IPS-15b (cell line): ENCODE results near the gene DPY19L2.
"Not testable (repeated sequence)": the region's sequence is repeated elsewhere in the genome, so short reads cannot be mapped to it uniquely, and the experiment has no call there.

Source experiments
- H3K27me3 ChIP-seq: one replicate; pipeline ENCODE4 v1.6.1; 2013; ENCODE audit warnings: low read length; ENCODE audit not compliant: control insufficient read depth, insufficient read depth
- H3K36me3 ChIP-seq: one replicate; pipeline ENCODE4 v1.6.1; 2013; ENCODE audit warnings: low read length; ENCODE audit not compliant: control insufficient read depth, insufficient read depth
- H3K4me1 ChIP-seq: one replicate; pipeline ENCODE4 v1.6.1; 2013; ENCODE audit warnings: mild to moderate bottlenecking, low read length; ENCODE audit not compliant: control insufficient read depth, insufficient read depth
- H3K4me3 ChIP-seq: one replicate; pipeline ENCODE4 v1.5.1; 2013; ENCODE audit warnings: low read depth, low read length
- H3K9ac ChIP-seq: one replicate; pipeline ENCODE4 v1.6.1; 2013; ENCODE audit warnings: low read depth, mild to moderate bottlenecking, low read length
- H3K9me3 ChIP-seq: one replicate; pipeline ENCODE4 v1.6.1; 2013; ENCODE audit warnings: mild to moderate bottlenecking, low read length; ENCODE audit not compliant: control insufficient read depth, insufficient read depth

The DPY19L2 gene

DNA sequence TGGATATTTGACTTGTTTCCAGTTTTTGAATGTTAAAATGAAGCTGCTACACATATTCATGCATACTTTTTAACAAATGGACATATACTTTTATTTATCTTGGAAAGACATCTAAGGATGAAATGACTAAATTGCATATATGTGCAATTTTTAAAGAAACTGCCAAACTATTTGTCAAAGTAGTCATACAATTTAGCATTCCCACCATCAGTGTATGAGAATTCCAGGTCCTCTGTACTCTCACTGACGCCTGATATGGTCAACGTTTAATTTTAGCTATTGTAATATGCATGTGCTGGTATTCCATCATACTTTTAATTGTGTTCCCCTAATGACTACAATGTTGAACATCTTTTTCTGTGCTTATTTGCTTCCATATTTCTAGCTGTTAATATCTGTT lies 22.5 kb upstream of the DPY19L2 start:
- H3K9me3 ChIP-seq, H3K9ac ChIP-seq, H3K36me3 ChIP-seq, H3K4me1 ChIP-seq, H3K27me3 ChIP-seq, H3K4me3 ChIP-seq: not testable (repeated sequence)

DNA sequence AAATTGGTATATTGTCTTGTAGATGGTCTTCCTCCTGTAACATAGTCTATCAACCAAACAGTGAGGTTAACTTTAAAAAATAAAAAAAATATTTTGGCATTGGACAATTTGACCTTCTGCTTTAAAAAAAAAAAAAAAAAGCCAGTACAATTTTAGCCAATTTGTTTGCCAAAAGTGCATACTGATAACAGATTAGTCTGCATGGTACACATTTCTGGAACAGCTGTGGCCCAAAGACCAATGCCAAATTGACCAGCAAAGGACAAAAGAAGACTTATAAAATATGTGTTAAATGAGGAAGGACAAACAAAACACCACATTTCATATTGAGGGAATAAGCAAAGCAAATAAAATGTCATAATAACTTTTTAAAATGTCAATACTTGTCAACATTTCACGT lies 20.8 kb upstream of the DPY19L2 start:
- not testable (repeated sequence) for H3K9ac ChIP-seq, H3K27me3 ChIP-seq, H3K4me3 ChIP-seq, H3K9me3 ChIP-seq, H3K4me1 ChIP-seq, H3K36me3 ChIP-seq

DNA sequence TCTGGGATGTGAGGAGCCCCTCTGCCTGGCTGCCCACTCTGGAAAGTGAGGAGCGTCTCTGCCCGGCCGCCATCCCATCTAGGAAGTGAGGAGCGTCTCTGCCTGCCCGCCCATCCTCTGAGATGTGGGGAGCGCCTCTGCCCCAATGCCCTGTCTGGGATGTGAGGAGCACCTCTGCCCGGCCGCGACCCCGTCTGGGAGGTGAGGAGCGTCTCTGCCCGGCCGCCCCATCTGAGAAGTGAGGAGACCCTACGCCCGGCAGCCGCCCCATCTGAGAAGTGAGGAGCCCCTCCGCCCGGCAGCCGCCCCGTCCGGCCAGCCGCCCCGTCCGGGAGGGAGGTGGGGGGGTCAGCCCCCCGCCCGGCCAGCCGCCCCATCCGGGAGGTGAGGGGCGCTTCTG lies 18.3 kb upstream of the DPY19L2 start:
- not testable (repeated sequence) for H3K36me3 ChIP-seq, H3K4me3 ChIP-seq, H3K27me3 ChIP-seq, H3K4me1 ChIP-seq, H3K9me3 ChIP-seq, H3K9ac ChIP-seq

DNA sequence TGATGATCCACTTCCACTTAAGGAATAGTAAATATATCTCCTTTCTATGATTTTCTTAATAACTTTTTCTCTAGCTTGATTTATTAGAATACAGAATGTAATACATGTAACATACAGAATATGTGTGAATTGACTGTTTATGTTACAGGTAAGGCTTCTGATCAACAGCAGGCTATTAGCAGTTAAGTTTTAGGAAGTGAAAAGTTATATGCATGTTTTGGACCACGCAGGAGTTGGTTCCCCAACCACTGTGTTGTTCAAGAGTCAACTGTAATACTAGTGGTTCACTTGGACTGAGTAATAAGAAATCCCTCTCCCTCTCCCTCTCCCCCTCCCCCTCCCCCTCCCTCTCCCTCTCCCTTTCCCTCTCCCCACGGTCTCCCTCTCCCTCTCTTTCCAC lies 17.5 kb upstream of the DPY19L2 start:
- H3K36me3 ChIP-seq, H3K4me1 ChIP-seq, H3K27me3 ChIP-seq, H3K9ac ChIP-seq, H3K9me3 ChIP-seq, H3K4me3 ChIP-seq: not testable (repeated sequence)

DNA sequence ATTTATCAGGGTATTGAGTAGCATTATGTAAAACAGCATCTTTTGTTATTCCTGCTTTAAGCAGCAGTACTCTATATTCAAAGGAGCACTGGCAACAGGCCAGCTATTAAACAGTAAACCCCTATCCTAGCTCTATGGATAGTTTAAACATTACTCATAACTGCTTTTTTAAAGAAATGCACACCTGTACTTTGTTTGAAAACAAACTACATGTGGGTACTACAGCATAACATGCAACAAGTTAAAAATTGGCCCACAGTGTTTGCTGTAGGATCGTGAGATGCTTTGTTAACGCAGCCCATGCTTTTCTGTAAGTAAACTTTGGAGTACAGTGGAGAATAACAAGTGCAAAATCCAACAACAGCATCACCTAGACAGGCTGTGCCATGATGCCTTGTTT lies 14.3 kb upstream of the DPY19L2 start:
- H3K9me3 ChIP-seq, H3K36me3 ChIP-seq, H3K4me1 ChIP-seq, H3K27me3 ChIP-seq, H3K9ac ChIP-seq, H3K4me3 ChIP-seq: not testable (repeated sequence)

DNA sequence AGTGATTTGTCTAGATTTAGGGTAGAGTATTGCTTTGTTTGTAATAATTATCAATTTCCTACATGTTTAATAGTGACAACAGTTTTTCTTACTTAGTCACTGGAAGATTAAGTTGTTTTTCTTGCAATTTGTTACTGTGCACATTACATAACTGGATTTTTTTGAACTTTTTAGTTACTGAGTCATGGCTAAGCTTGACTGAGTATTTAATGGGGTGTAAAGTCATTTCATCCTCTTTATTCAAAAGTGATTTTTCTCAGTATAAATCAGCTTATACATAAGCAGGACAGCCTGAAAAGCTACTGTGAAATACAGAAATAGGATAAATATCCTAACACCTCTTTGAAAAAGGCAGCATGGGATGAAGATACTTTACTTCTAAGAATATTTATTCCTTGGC lies 12.5 kb upstream of the DPY19L2 start:
- H3K4me3 ChIP-seq, H3K9ac ChIP-seq, H3K9me3 ChIP-seq, H3K4me1 ChIP-seq, H3K27me3 ChIP-seq, H3K36me3 ChIP-seq: not testable (repeated sequence)

DNA sequence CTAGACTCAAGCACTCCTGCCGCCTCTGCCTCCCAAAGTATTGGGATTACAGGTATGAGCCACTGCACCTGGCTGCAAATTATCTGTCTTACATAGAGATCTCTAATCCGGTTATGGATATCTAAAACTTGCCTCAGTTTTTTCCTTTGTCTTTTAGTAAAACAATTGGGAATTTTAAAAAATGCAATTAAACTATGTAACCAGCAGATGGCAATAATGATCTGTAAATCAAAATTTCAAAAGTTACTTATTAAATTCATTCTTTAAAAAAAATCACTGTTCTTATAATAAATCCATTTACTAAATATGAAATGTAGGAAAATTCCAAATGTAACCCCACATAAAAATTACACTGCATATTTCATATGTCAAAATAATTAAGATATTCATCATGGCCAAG lies 4.3 kb upstream of the DPY19L2 start:
- H3K9ac ChIP-seq, H3K4me3 ChIP-seq, H3K36me3 ChIP-seq, H3K4me1 ChIP-seq, H3K27me3 ChIP-seq, H3K9me3 ChIP-seq: not testable (repeated sequence)

DNA sequence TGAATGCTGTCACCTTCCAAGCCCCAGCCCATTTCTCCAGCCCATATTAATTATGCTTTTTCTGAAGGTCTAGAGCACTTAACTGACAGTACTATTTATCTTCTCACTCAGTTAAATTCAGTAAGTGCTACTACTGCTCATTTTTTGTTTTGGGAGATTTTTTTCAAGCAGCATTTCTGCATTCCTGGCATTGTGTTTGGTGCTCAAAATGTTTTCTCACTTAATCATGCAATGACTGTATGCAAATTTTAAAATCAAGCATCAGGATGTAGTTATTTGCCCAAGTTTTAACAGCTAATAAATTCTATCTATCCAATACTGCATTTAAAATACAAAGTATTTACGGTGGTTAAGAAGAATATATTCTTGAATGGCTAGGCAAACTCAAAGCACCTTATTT lies 1.6 kb upstream of the DPY19L2 start:
- not testable (repeated sequence) for H3K9me3 ChIP-seq, H3K4me1 ChIP-seq, H3K36me3 ChIP-seq, H3K9ac ChIP-seq, H3K4me3 ChIP-seq
- H3K27me3 ChIP-seq, result peaks cover 17% of the 10 kb centered on the region

DNA sequence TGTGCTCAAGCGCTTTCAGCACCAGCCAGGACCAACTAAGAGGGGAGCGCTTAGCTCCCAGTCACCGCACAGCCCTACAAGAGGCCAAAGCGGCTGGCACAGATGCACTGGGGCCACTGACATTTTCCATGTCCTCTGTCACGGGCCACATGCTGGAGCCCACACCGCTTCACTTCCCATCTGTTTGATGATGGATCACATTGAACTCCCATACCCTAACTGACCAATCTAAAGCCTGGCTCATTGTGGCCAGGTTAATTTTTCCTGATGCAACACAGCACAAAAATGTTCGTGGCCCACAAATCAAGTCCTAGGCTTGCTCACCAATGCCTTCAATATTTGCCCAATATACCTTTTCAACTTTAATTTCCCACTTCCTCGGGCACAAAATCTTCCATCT lies 1.1 kb upstream of the DPY19L2 start:
- H3K36me3 ChIP-seq, H3K9ac ChIP-seq, H3K9me3 ChIP-seq, H3K4me1 ChIP-seq: not testable (repeated sequence)
- H3K27me3 ChIP-seq, result peaks cover 17% of the 10 kb centered on the region
- peak overlapping the region; percentile 66 for H3K4me3 ChIP-seq

DNA sequence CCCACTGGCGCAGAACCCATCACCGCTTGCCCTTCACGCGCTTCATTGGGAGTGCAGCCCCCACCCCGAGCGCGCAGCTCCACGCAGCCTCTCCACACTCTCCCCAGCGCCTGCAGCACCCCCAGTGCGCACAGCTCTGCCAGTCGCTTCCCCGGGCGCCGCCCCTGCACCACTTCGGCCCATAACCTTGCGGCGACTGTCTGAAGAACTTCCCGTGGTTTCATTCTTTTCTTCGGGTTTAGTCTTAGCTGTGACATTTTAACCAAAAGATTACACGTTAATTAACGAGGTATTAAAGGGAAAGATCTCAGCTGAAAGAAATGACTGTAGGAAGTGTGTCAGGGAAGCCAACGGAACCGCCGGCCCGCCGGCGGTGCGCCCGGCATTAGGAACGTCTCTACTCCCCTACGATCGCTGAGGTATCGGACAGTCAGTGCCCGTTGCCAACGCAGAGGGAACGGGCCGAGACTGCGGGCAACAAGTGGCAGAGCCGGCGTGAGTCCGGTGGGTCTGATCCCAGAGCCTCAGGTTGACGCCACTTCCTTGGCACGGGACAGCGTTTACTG lies 590 bp upstream of the DPY19L2 start:
- not testable (repeated sequence) for H3K9me3 ChIP-seq, H3K4me1 ChIP-seq, H3K9ac ChIP-seq, H3K36me3 ChIP-seq
- Histone ChIP-seq H3K4me3 (peak overlapping the region; percentile 66), H3K27me3 (peaks cover 17% of the 10 kb centered on the region)

DNA sequence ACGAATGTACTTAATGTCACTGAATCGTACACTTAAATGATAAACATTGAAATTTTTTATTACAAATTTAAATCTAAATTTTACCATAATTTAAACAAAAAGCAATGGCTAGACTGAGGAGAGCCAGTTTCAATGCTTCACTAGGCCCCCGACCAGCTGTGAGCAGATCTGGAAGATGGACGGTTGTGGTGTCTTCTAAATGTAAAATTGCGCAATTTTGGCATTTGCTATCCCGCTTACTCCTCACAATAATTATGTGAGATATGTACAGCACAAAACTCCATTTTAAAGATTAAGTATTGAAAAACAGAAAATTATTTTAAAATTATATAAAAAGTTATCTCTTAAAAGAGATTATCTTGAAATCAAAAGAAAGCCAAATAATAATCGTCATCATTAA lies 5.3 kb downstream of the DPY19L2 start:
- not testable (repeated sequence) for H3K9me3 ChIP-seq, H3K36me3 ChIP-seq, H3K9ac ChIP-seq, H3K27me3 ChIP-seq, H3K4me1 ChIP-seq, H3K4me3 ChIP-seq

DNA sequence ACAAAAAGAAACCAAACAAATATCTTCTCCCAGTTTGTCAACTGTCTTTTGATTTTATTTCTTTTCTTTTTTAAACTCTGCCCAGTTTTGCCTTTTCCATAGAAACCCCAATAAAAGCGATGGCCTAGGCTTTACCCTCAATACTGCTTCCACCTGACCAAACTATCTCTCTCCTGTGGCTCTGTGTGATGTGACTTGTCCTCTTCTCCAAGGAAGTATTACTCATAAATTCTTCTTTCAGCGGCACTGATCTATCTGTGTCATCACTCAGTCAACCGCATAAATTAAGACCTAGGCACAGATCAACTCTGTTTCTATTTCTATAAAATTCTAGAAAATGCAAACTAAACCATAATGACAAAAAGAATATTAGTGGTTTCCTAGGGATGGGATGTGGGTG lies 9.8 kb downstream of the DPY19L2 start:
- not testable (repeated sequence) for H3K4me1 ChIP-seq

DNA sequence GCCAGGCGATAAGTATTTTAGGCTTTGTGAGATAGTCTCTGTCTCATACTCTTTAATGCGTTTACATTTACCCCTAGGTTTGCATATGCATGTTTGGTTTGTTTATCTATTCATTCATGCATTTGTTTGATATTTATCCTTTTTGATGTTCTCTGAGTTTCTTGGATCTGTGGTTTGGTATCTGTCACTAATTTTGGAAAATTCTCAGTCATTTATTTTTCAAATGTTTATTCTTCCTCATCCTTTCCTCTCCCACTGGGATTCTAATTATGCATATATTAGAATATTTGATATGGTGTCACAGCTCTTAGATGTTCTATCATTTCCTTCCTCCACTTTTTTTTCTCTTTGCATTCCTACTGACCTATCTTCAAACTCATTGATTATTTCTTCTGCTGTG lies 11.9 kb downstream of the DPY19L2 start:
- H3K4me1 ChIP-seq, H3K27me3 ChIP-seq, H3K9ac ChIP-seq, H3K36me3 ChIP-seq, H3K9me3 ChIP-seq, H3K4me3 ChIP-seq: not testable (repeated sequence)

More for the DNA sequence above, 9.8 kb downstream of the DPY19L2 start:
- H3K36me3 ChIP-seq, H3K27me3 ChIP-seq, H3K9me3 ChIP-seq, H3K4me3 ChIP-seq, H3K9ac ChIP-seq: not testable (repeated sequence)
